ENCODE data around the gene CLSTN2. TPM values are rescaled to one million over a fixed set of nuclear protein-coding genes. Genes with fewer than 3 reads are reported as not detected.

The CLSTN2 gene
- total RNA-seq, 2 experiments from 2014 or later: not detected

- ATAC-seq: no peak
- Mint-ChIP-seq H3K36me3 (ENCODE audit: low read depth) (no peaks in the 10 kb centered on the region), H3K9me3 (ENCODE audit: insufficient read depth) (no peaks in the 10 kb centered on the region), H3K27ac (no peak overlapping the region), H3K4me1 (ENCODE audit: low read depth) (no peaks in the 10 kb centered on the region), H3K27me3 (ENCODE audit: low read depth) (no peaks in the 10 kb centered on the region), H3K4me3 (no peak overlapping the region)
- DNase-seq: no peak
- ChIA-PET POLR2A (no interaction called here), CTCF (no interaction called here)
Measured at GRCh38 chr3:140532793-140533330, 597.9 kb downstream of the CLSTN2 start.

- CTCF ChIA-PET: no interaction called here
Measured at GRCh38 chr3:140536926-140537726, 602.1 kb downstream of the CLSTN2 start.

GRCh38 chr3:140537727-140538082 is 602.7 kb downstream of the CLSTN2 start:
- CTCF ChIA-PET: no interaction called here
- DNase-seq (no peak), ATAC-seq (no peak)
- Mint-ChIP-seq H3K4me3 (no peak overlapping the region), H3K4me1 (ENCODE audit: low read depth) (no peaks in the 10 kb centered on the region), H3K9me3 (ENCODE audit: insufficient read depth) (no peaks in the 10 kb centered on the region), H3K36me3 (ENCODE audit: low read depth) (no peaks in the 10 kb centered on the region), H3K27me3 (ENCODE audit: low read depth) (no peaks in the 10 kb centered on the region), H3K27ac (no peak overlapping the region)
- POLR2A ChIA-PET: no interaction called here

More at GRCh38 chr3:140536926-140537726, 602.1 kb downstream of the CLSTN2 start:
- Mint-ChIP-seq H3K9me3 (ENCODE audit: insufficient read depth) (no peaks in the 10 kb centered on the region), H3K4me1 (ENCODE audit: low read depth) (no peaks in the 10 kb centered on the region), H3K36me3 (ENCODE audit: low read depth) (no peaks in the 10 kb centered on the region), H3K4me3 (no peak overlapping the region), H3K27me3 (ENCODE audit: low read depth) (no peaks in the 10 kb centered on the region), H3K27ac (no peak overlapping the region)
- no peak for DNase-seq
- POLR2A ChIA-PET: no interaction called here
- ATAC-seq: no peak

- H3K4me3 Mint-ChIP-seq: no peak overlapping the region
- no peak for ATAC-seq
- ChIA-PET CTCF (no interaction called here), POLR2A (no interaction called here)
- H3K27me3 Mint-ChIP-seq (ENCODE audit: low read depth): no peaks in the 10 kb centered on the region
- H3K36me3 Mint-ChIP-seq (ENCODE audit: low read depth): no peaks in the 10 kb centered on the region
- H3K27ac Mint-ChIP-seq: no peak overlapping the region
- H3K9me3 Mint-ChIP-seq (ENCODE audit: insufficient read depth): no peaks in the 10 kb centered on the region
- DNase-seq: no peak
- H3K4me1 Mint-ChIP-seq (ENCODE audit: low read depth): no peaks in the 10 kb centered on the region
Measured at GRCh38 chr3:140540262-140540661, 605.3 kb downstream of the CLSTN2 start.

GRCh38 chr3:140541975-140542653 is 607.1 kb downstream of the CLSTN2 start:
- Mint-ChIP-seq H3K36me3 (ENCODE audit: low read depth) (no peaks in the 10 kb centered on the region), H3K4me3 (no peak overlapping the region), H3K9me3 (ENCODE audit: insufficient read depth) (no peaks in the 10 kb centered on the region), H3K27ac (no peak overlapping the region), H3K4me1 (ENCODE audit: low read depth) (no peaks in the 10 kb centered on the region), H3K27me3 (ENCODE audit: low read depth) (no peaks in the 10 kb centered on the region)
- CTCF ChIA-PET: no interaction called here
- DNase-seq (no peak), ATAC-seq (no peak)
- POLR2A ChIA-PET: interaction anchor here (0.6 kb wide), 1 partner anchor 561 kb away, joined by 3 read pairs; no protein-coding TSS in a partner anchor

GRCh38 chr3:140545197-140545596 is 610.2 kb downstream of the CLSTN2 start:
- no peak for DNase-seq
- ChIA-PET POLR2A (no interaction called here), CTCF (no interaction called here)
- Mint-ChIP-seq H3K36me3 (ENCODE audit: low read depth) (no peaks in the 10 kb centered on the region), H3K4me1 (ENCODE audit: low read depth) (no peaks in the 10 kb centered on the region), H3K27ac (no peak overlapping the region), H3K27me3 (ENCODE audit: low read depth) (no peaks in the 10 kb centered on the region), H3K4me3 (no peak overlapping the region), H3K9me3 (ENCODE audit: insufficient read depth) (no peaks in the 10 kb centered on the region)
- no peak for ATAC-seq

- H3K27me3 Mint-ChIP-seq (ENCODE audit: low read depth): no peaks in the 10 kb centered on the region
- CTCF ChIA-PET: no interaction called here
Measured at GRCh38 chr3:140545756-140546155, 610.8 kb downstream of the CLSTN2 start.

GRCh38 chr3:140546649-140547048 is 611.7 kb downstream of the CLSTN2 start:
- no peak for DNase-seq
- no peak for ATAC-seq
- Mint-ChIP-seq H3K36me3 (ENCODE audit: low read depth) (no peaks in the 10 kb centered on the region), H3K4me1 (ENCODE audit: low read depth) (no peaks in the 10 kb centered on the region), H3K27ac (no peak overlapping the region), H3K9me3 (ENCODE audit: insufficient read depth) (no peaks in the 10 kb centered on the region), H3K27me3 (ENCODE audit: low read depth) (no peaks in the 10 kb centered on the region), H3K4me3 (no peak overlapping the region)
- CTCF ChIA-PET: no interaction called here
- POLR2A ChIA-PET: no interaction called here

More at GRCh38 chr3:140545756-140546155, 610.8 kb downstream of the CLSTN2 start:
- DNase-seq (no peak), ATAC-seq (no peak)
- Mint-ChIP-seq H3K4me3 (no peak overlapping the region), H3K9me3 (ENCODE audit: insufficient read depth) (no peaks in the 10 kb centered on the region), H3K27ac (no peak overlapping the region), H3K36me3 (ENCODE audit: low read depth) (no peaks in the 10 kb centered on the region), H3K4me1 (ENCODE audit: low read depth) (no peaks in the 10 kb centered on the region)
- POLR2A ChIA-PET: no interaction called here

- Mint-ChIP-seq H3K9me3 (ENCODE audit: insufficient read depth) (no peaks in the 10 kb centered on the region), H3K27me3 (ENCODE audit: low read depth) (no peaks in the 10 kb centered on the region), H3K27ac (no peak overlapping the region), H3K4me3 (no peak overlapping the region), H3K4me1 (ENCODE audit: low read depth) (no peaks in the 10 kb centered on the region), H3K36me3 (ENCODE audit: low read depth) (no peaks in the 10 kb centered on the region)
- ATAC-seq: no peak
- ChIA-PET POLR2A (no interaction called here), CTCF (no interaction called here)
- DNase-seq: no peak
Measured at GRCh38 chr3:140552403-140552802, 617.4 kb downstream of the CLSTN2 start.

- H3K9me3 Mint-ChIP-seq (ENCODE audit: insufficient read depth): no peaks in the 10 kb centered on the region
- no peaks in the 10 kb centered on the region for H3K36me3 Mint-ChIP-seq (ENCODE audit: low read depth)
- H3K27me3 Mint-ChIP-seq (ENCODE audit: low read depth): no peaks in the 10 kb centered on the region
- ChIA-PET POLR2A (no interaction called here), CTCF (no interaction called here)
- no peak for ATAC-seq
- H3K4me1 Mint-ChIP-seq (ENCODE audit: low read depth): no peaks in the 10 kb centered on the region
- DNase-seq: no peak
- H3K4me3 Mint-ChIP-seq: no peak overlapping the region
- no peak overlapping the region for H3K27ac Mint-ChIP-seq
Measured at GRCh38 chr3:140552898-140553297, 617.9 kb downstream of the CLSTN2 start.

- Mint-ChIP-seq H3K27ac (no peak overlapping the region), H3K4me1 (ENCODE audit: low read depth) (no peaks in the 10 kb centered on the region), H3K9me3 (ENCODE audit: insufficient read depth) (no peaks in the 10 kb centered on the region), H3K4me3 (no peak overlapping the region), H3K27me3 (ENCODE audit: low read depth) (no peaks in the 10 kb centered on the region), H3K36me3 (ENCODE audit: low read depth) (no peaks in the 10 kb centered on the region)
- ChIA-PET CTCF (no interaction called here), POLR2A (no interaction called here)
- DNase-seq (no peak), ATAC-seq (no peak)
Measured at GRCh38 chr3:140553591-140553990, 618.6 kb downstream of the CLSTN2 start.

GRCh38 chr3:140555666-140556065 is 620.7 kb downstream of the CLSTN2 start:
- no peaks in the 10 kb centered on the region for H3K36me3 Mint-ChIP-seq (ENCODE audit: low read depth)
- H3K4me1 Mint-ChIP-seq (ENCODE audit: low read depth): no peaks in the 10 kb centered on the region
- no peak for ATAC-seq
- no peak for DNase-seq
- no peak overlapping the region for H3K4me3 Mint-ChIP-seq
- no peaks in the 10 kb centered on the region for H3K27me3 Mint-ChIP-seq (ENCODE audit: low read depth)
- CTCF ChIA-PET: no interaction called here
- POLR2A ChIA-PET: no interaction called here
- H3K9me3 Mint-ChIP-seq (ENCODE audit: insufficient read depth): no peaks in the 10 kb centered on the region
- H3K27ac Mint-ChIP-seq: no peak overlapping the region

All from activated CD8-positive, alpha-beta T cell treated with anti-CD3 and anti-CD28 coated beads, Interleukin-2, amount 10 ng/mL, durations not matched to agents 7 days and 5 days (primary cell).